Lower leg skin (tissue), 3 donors: ENCODE results near the gene BORCS5.

Source experiments
- POLR2A ChIP-seq, 2 donors: fragments of 450-650 bp; IDR thresholded peaks; one replicate each; pipeline ENCODE4 v1.6.1; 2016 to 2017; ENCODE audit warnings: antibody characterized with exemption in 2 of 2, mild to moderate bottlenecking in 1 of 2, moderate library complexity in 1 of 2
- TF ChIP-seq, protein P1 (sequence below), 3 donors: fragments of 450-650 bp; IDR thresholded peaks; one replicate each; pipeline ENCODE4 v1.5.1; 2016; ENCODE audit warnings: antibody characterized with exemption in 3 of 3, mild to moderate bottlenecking in 3 of 3, moderate library complexity in 2 of 3

DNA sequence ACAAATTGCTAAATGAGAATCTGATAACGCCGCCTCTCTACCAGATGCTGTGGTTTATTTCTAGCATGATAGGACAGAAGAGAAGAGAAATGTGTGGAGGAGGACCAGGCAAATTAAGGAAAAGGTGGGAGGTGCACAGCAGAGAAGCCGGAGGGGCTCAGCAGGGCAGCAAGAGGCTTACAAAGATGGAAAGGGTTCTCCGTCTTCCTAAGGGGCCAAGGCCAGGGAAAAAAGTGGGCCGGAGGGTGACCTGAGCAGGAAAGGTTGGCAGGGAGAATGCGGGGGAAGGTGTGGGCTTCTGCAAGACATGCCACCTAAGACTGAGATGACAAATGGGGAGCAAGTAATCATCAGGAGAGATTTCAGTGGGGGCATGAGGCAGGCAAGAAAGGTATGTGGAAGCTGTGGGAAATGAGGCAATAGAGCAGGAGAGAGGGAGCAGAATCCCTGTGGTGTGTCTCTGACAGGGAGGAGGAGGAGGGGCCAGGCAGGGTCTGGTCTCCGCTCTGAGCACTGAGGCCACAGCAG lies 25.6 kb upstream of the BORCS5 start:
- TF ChIP-seq, protein P1, sequence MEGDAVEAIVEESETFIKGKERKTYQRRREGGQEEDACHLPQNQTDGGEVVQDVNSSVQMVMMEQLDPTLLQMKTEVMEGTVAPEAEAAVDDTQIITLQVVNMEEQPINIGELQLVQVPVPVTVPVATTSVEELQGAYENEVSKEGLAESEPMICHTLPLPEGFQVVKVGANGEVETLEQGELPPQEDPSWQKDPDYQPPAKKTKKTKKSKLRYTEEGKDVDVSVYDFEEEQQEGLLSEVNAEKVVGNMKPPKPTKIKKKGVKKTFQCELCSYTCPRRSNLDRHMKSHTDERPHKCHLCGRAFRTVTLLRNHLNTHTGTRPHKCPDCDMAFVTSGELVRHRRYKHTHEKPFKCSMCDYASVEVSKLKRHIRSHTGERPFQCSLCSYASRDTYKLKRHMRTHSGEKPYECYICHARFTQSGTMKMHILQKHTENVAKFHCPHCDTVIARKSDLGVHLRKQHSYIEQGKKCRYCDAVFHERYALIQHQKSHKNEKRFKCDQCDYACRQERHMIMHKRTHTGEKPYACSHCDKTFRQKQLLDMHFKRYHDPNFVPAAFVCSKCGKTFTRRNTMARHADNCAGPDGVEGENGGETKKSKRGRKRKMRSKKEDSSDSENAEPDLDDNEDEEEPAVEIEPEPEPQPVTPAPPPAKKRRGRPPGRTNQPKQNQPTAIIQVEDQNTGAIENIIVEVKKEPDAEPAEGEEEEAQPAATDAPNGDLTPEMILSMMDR (IDR thresholded peaks at IDR 0.05), result no peak
- no peak for TF ChIP-seq POLR2A (IDR thresholded peaks at IDR 0.05)
